ENCODE data around the gene CFDP1. TPM values are rescaled to one million over a fixed set of nuclear protein-coding genes. Genes with fewer than 3 reads are reported as not detected.

CFDP1 gene
- total RNA-seq, 4 donors from 2014 or later = 32.8 to 55.8 (median 45.7) TPM

DNA sequence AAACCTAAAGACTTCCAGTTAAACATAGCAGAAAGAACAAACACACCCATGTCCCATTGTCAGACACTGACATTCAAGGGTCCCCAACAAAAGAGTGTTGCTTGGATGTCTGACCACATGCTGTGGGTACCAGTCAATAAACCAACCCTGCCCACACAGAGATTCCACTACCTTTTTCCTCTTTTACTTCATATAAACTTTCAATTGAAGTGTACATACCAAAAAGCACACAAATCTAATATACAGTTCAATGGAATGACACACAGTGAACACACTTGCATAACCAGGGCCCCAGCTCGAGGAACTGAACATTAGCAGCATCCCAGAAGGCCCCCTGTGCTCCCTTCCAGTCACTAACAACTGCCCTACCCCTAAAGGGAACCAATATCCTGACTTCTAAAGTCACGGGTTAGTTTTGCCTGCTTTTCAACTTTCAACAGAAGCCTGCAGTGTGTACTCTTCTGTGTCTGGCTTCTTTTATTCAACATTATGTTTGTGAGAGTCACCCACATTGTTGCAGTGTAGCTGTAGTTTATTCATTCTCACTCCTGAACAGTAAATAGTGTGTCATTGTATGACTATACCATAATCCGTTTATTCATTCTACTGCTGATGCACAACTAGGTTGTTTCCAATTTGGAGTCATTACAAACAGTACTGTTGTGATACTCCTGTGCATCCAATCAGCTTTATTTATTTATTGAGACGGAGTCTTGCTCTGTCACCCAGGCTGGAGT lies 18.0 kb downstream of the CFDP1 start:
- TF ChIP-seq, protein P1, sequence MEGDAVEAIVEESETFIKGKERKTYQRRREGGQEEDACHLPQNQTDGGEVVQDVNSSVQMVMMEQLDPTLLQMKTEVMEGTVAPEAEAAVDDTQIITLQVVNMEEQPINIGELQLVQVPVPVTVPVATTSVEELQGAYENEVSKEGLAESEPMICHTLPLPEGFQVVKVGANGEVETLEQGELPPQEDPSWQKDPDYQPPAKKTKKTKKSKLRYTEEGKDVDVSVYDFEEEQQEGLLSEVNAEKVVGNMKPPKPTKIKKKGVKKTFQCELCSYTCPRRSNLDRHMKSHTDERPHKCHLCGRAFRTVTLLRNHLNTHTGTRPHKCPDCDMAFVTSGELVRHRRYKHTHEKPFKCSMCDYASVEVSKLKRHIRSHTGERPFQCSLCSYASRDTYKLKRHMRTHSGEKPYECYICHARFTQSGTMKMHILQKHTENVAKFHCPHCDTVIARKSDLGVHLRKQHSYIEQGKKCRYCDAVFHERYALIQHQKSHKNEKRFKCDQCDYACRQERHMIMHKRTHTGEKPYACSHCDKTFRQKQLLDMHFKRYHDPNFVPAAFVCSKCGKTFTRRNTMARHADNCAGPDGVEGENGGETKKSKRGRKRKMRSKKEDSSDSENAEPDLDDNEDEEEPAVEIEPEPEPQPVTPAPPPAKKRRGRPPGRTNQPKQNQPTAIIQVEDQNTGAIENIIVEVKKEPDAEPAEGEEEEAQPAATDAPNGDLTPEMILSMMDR (IDR thresholded peaks at IDR 0.05) = no peak
- no peak for TF ChIP-seq POLR2A (IDR thresholded peaks at IDR 0.05)
- DNase-seq = no peak
- Histone ChIP-seq H3K4me1 (peaks cover 0 to 22% (median 0%) of the 10 kb centered on the region in 3 donors), H3K4me3 (no peak overlapping the region), H3K27me3 (no peaks in the 10 kb centered on the region), H3K27ac (peak overlapping the region in 2 of 4 donors; percentile 2 to 26), H3K9me3 (no peaks in the 10 kb centered on the region), H3K36me3 (peaks cover 6 to 42% (median 8%) of the 10 kb centered on the region in 3 donors)
- WGBS, 2 donors = 62 to 78% methylated on average over 4 of the region's 4 CpGs
- intact Hi-C loops (cut with DNase I) = no loop called here

DNA sequence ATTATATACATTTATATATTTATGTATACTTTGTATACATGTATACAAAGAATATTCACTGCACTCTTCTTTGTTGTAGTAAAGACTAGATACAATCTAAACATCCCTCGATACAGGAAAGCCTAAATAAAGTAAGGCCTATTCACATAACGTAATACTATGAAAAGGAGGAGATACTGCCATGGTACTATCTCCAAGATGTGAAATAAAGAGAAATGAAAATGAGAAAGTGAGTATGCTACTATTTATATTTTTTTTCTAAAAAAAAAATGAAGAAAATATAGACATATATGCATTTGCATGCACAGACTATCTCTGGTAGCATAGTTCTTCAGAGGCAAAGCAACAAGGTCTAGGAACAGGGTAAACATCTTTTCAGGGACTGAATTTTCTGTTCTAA lies 19.4 kb downstream of the CFDP1 start:
- TF ChIP-seq, protein P1 (IDR thresholded peaks at IDR 0.05) = no peak
- no peak for TF ChIP-seq POLR2A (IDR thresholded peaks at IDR 0.05)
- Histone ChIP-seq H3K9me3 (no peaks in the 10 kb centered on the region), H3K27ac (no peak overlapping the region), H3K36me3 (peaks cover 8 to 53% (median 10%) of the 10 kb centered on the region in 3 donors), H3K4me1 (peaks cover 0 to 11% (median 0%) of the 10 kb centered on the region in 3 donors), H3K27me3 (no peaks in the 10 kb centered on the region), H3K4me3 (no peak overlapping the region)
- 86% methylated on average over 2 of the region's 2 CpGs for WGBS, 2 donors
- no peak for DNase-seq
- intact Hi-C loops (cut with DNase I) = no loop called here

DNA sequence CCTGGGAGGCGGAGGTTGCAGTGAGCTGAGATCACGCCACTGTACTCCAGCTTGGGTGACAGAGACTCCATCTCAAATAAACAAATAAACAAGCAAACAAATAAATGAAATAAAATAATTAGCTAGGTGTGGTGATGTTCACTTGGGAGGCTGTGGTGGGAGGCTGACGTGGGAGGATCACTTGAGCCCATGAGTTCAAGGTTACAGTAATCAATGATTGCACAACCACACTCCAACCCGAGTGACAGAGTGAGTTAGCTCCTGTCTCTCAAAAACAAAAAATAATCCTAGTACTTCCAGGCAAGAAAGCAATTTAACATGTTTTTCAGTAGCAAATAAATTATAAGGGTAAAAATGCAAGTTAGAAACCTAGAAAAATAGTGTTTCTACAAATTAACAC lies 26.4 kb downstream of the CFDP1 start:
- no peaks in the 10 kb centered on the region for H3K27me3 ChIP-seq
- DNase-seq = no peak
- no peaks in the 10 kb centered on the region for H3K9me3 ChIP-seq
- 86 to 90% methylated on average over 4 of the region's 4 CpGs for WGBS, 2 donors
- TF ChIP-seq, protein P1 (IDR thresholded peaks at IDR 0.05) = no peak
- no peak for TF ChIP-seq POLR2A (IDR thresholded peaks at IDR 0.05)
- H3K4me1 ChIP-seq = peaks cover 0 to 9% (median 7%) of the 10 kb centered on the region in 3 donors
- no peak overlapping the region for H3K27ac ChIP-seq
- H3K4me3 ChIP-seq = no peak overlapping the region
- peaks cover 1 to 60% (median 20%) of the 10 kb centered on the region in 3 donors for H3K36me3 ChIP-seq
- intact Hi-C loops (cut with DNase I) = no loop called here

DNA sequence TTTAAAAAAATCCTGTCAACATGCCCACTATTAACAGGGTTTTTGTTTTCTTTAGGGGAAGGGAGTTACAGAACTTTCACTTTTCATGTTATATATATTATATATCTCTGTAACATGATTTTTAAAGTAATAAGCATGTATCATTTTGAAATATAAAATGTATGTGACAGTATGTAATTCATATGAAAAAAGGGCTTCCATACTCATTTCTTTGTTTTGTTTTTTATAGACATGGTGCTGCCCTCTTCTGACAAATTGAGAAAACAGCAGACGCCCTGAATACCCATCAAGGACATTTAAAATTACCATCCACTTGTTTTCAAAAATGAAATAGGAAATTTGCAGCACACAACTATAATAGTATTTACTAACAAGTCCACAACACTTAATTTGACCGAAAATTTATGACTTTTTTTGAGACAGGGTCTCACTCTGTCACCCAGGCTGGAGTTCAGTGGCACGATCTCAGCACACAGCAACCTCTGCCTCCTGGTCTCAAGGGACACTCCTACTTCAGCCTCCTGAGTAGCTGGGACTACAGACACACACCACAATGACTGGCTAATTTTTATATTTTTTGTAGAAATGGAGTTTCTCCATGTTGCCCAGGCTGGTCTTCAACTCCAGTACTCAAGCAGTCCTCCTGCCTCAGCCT lies 30.4 kb downstream of the CFDP1 start:
- Histone ChIP-seq H3K36me3 (peaks cover 0 to 25% (median 14%) of the 10 kb centered on the region in 3 donors), H3K4me3 (no peak overlapping the region), H3K9me3 (no peaks in the 10 kb centered on the region), H3K27ac (peak overlapping the region in 2 of 4 donors; percentile 38 to 77), H3K27me3 (no peaks in the 10 kb centered on the region), H3K4me1 (peaks cover 0 to 17% (median 13%) of the 10 kb centered on the region in 3 donors)
- TF ChIP-seq, protein P1 (IDR thresholded peaks at IDR 0.05) = peak in 5 of 6 experiments; percentile 31 to 74 (median 59)
- TF ChIP-seq POLR2A (IDR thresholded peaks at IDR 0.05) = no peak
- DNase-seq = no peak
- intact Hi-C loops (cut with DNase I) = no loop called here
- 33 to 37% methylated on average over 3 of the region's 3 CpGs for WGBS, 2 donors

Measured in esophagus squamous epithelium (tissue), 5 donors.